SK-N-SH (cell line): Measurements from ENCODE around the gene ALOXE3. TPM values are rescaled to one million over a fixed set of nuclear protein-coding genes. Genes with fewer than 3 reads are reported as not detected.

Experiments
- CTCF ChIA-PET: fragments of 300-600, 350-600 bp; formaldehyde crosslinking; extraction: SDS; loops from one replicate; lab custom pipeline; 2021; lab: Yijun Ruan, JAX
- POLR2A ChIA-PET: fragments of 350-600 bp; sonication (Branson Sonifier 250); formaldehyde crosslinking; extraction: SDS; loops from one replicate; lab custom pipeline; 2020; ENCODE audit warnings: antibody characterized with exemption, inconsistent platforms; lab: Yijun Ruan, JAX
- DNase-seq: peaks from one replicate; pipeline ENCODE4 v3.0.0; 2012
- H2AFZ ChIP-seq: fragments of 200-600 bp; sonication (generic); 2 replicates; pipeline ENCODE4 v1.8.1; 2016; ENCODE audit warnings: antibody characterized with exemption, mild to moderate bottlenecking, low read depth
- H3F3A ChIP-seq: fragments of 200-600 bp; sonication (generic); replicated peaks from 2 replicates; pipeline ENCODE3; 2016; ENCODE audit warnings: antibody characterized with exemption, mild to moderate bottlenecking; ENCODE audit not compliant: insufficient read depth
- H3K27ac ChIP-seq, 2 experiments: fragments of 200-500 bp in 1 of 2; fragments of 200-600 bp in 1 of 2; sonication (Bioruptor generic) in 1 of 2; sonication (generic), shearing (Covaris generic) in 1 of 2; 2 replicates each; pipeline versions ENCODE4 v1.5.1 to v1.6.1; 2014 to 2016; ENCODE audit warnings: low read depth in 2 of 2, inconsistent platforms in 1 of 2, low read length in 1 of 2, mild to moderate bottlenecking in 1 of 2, mixed read lengths in 1 of 2
- H3K27me3 ChIP-seq: fragments of 200-600 bp; sonication (generic), shearing (Covaris generic); 2 replicates; pipeline ENCODE4 v1.6.1; 2016; ENCODE audit warnings: mixed run types; ENCODE audit not compliant: insufficient read depth
- H3K36me3 ChIP-seq, 2 experiments: fragments of 200-500 bp in 1 of 2; fragments of 200-600 bp in 1 of 2; sonication (Bioruptor generic) in 1 of 2; sonication (generic) in 1 of 2; replicated peaks in 1 of 2; 2 replicates each; pipeline versions ENCODE3 to v1.5.1; 2014 to 2016; ENCODE audit warnings: low read length in 1 of 2, mild to moderate bottlenecking in 1 of 2; ENCODE audit not compliant: insufficient read depth in 2 of 2, control insufficient read depth in 1 of 2
- H3K4me1 ChIP-seq, 2 experiments: fragments of 200-500 bp in 1 of 2; fragments of 200-600 bp in 1 of 2; sonication (Bioruptor generic) in 1 of 2; sonication (generic), shearing (Covaris generic) in 1 of 2; 2 replicates each; pipeline versions ENCODE4 v1.5.1 to v1.6.1; 2014 to 2016; ENCODE audit warnings: low read depth in 1 of 2, low read length in 1 of 2, mixed run types in 1 of 2; ENCODE audit not compliant: insufficient read depth in 2 of 2, control insufficient read depth in 1 of 2
- H3K4me2 ChIP-seq: fragments of 200-600 bp; sonication (generic), shearing (Covaris generic); 2 replicates; pipeline ENCODE4 v1.6.1; 2017; ENCODE audit warnings: mixed run types
- H3K4me3 ChIP-seq, 2 experiments: fragments of 200-500 bp in 1 of 2; fragments of 200-600 bp in 1 of 2; sonication (Bioruptor generic) in 1 of 2; sonication (generic), shearing (Covaris generic) in 1 of 2; 2 replicates each; pipeline versions ENCODE4 v1.5.1 to v1.8.1; 2014 to 2016; ENCODE audit warnings: low read depth in 2 of 2, inconsistent platforms in 1 of 2, low read length in 1 of 2, mild to moderate bottlenecking in 1 of 2, mixed read lengths in 1 of 2, moderate library complexity in 1 of 2
- H3K79me2 ChIP-seq: fragments of 200-600 bp; sonication (generic); 2 replicates; pipeline ENCODE4 v1.8.1; 2017; ENCODE audit warnings: mild to moderate bottlenecking; ENCODE audit not compliant: insufficient read depth
- H3K9ac ChIP-seq: fragments of 200-600 bp; sonication (generic); 2 replicates; pipeline ENCODE4 v1.6.1; 2017; ENCODE audit warnings: mixed run types
- H3K9me2 ChIP-seq: fragments of 200-600 bp; sonication (generic); 2 replicates; pipeline ENCODE4 v1.6.1; 2017; ENCODE audit warnings: mixed run types
- H3K9me3 ChIP-seq: fragments of 200-600 bp; sonication (generic); 2 replicates; pipeline ENCODE4 v1.6.1; 2017; ENCODE audit warnings: mixed run types, mild to moderate bottlenecking, moderate library complexity
- H4K20me1 ChIP-seq: fragments of 200-600 bp; sonication (generic); 2 replicates; pipeline ENCODE4 v1.6.1; 2017; ENCODE audit warnings: mild to moderate bottlenecking, mixed run types; ENCODE audit not compliant: insufficient read depth
- EZH2phosphoT487 ChIP-seq: fragments of 200-600 bp; sonication (generic); IDR thresholded peaks from 2 replicates; pipeline ENCODE4 v1.6.1; 2017; ENCODE audit warnings: low read depth, mixed run types, mild to moderate bottlenecking, antibody characterized with exemption, moderate library complexity, borderline replicate concordance
- GABPA ChIP-seq: IDR thresholded peaks from 2 replicates; pipeline ENCODE4 v1.4.0; 2012; ENCODE audit warnings: low read depth, mild to moderate bottlenecking
- NFIC ChIP-seq: IDR thresholded peaks from 2 replicates; pipeline ENCODE4 v1.4.0; 2012; ENCODE audit warnings: borderline replicate concordance
- POLR2AphosphoS5 ChIP-seq: IDR thresholded peaks from 2 replicates; pipeline ENCODE4 v1.6.1; 2012; ENCODE audit warnings: low read depth, low read length
- RXRA ChIP-seq: IDR thresholded peaks from 2 replicates; pipeline ENCODE4 v1.4.0; 2012; ENCODE audit warnings: low read depth, mild to moderate bottlenecking, borderline replicate concordance
- TCF12 ChIP-seq: IDR thresholded peaks from 2 replicates; pipeline ENCODE4 v1.4.0; 2012
- WGBS: methylation state at CpG from one replicate; pipeline ENCODE4 v1.1.6; 2017; ENCODE audit warnings: low lambda C conversion rate; 5-methylcytosine and 5-hydroxymethylcytosine counted together
- polyA plus RNA-seq, 3 experiments: library from polyadenylated mRNA; depleted of rRNA; stranded (reverse); fragments of >200 nt; gene quantifications; 2 replicates each; pipeline ENCODE4 v1.2.3, GENCODE V29; 2012
- TF ChIP-seq, protein P1 (sequence below): fragments of 150-350 bp; IDR thresholded peaks from 2 replicates; pipeline ENCODE4 v1.6.1; 2016; ENCODE audit warnings: mild to moderate bottlenecking, low read depth, low read length
- TF ChIP-seq, protein P2 (sequence below): fragments of 200-600 bp; sonication (generic); IDR thresholded peaks from 2 replicates; pipeline ENCODE4 v1.6.1; 2017; ENCODE audit warnings: antibody characterized with exemption, mild to moderate bottlenecking, moderate library complexity

The ALOXE3 gene
- polyA plus RNA-seq, 1 of the 3 experiments (the other 2 are of a cell fraction), result 0.46 TPM

DNA sequence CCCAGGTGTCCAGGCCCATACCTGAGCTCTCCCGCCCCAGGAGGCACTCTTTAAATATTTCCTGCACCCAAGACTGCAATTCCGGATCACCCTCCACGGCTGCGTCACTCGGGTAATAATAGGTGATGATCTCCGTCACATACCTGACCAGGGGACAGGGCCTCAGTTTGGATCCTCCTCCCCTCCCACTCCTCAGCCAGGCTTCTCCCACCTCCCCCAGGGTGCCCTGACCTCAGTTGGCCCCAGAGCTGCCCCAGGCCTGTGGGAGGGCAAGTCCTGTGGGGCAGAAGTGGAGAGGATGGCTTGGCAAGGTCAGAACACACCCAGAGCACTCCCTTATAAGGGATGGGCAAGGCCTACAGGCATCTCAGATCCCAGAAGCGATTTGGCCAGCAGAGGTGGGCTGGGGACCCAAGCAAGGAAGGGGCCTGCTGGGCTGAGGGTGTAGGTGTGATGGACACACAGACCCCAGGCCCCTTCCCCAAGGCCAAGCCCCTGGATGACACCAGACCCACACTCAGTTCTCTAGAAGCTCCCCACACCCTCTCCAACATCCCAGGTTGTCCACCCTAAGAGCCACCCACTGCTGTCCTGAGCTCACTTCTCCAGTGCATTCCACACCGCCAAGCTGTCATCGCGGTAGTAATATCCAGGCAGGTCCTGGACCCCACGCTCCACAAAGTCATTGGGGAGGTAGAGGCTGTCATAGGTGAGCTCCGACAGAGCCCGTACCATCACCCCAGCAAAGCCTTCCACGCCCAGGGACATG is 42.6 kb downstream of the ALOXE3 start:
- TF ChIP-seq EZH2phosphoT487 (no peak), NFIC (no peak), POLR2AphosphoS5 (no peak), RXRA (no peak), GABPA (no peak)
- TF ChIP-seq, protein P1, sequence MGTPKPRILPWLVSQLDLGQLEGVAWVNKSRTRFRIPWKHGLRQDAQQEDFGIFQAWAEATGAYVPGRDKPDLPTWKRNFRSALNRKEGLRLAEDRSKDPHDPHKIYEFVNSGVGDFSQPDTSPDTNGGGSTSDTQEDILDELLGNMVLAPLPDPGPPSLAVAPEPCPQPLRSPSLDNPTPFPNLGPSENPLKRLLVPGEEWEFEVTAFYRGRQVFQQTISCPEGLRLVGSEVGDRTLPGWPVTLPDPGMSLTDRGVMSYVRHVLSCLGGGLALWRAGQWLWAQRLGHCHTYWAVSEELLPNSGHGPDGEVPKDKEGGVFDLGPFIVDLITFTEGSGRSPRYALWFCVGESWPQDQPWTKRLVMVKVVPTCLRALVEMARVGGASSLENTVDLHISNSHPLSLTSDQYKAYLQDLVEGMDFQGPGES, result no peak
- TF ChIP-seq, protein P2, sequence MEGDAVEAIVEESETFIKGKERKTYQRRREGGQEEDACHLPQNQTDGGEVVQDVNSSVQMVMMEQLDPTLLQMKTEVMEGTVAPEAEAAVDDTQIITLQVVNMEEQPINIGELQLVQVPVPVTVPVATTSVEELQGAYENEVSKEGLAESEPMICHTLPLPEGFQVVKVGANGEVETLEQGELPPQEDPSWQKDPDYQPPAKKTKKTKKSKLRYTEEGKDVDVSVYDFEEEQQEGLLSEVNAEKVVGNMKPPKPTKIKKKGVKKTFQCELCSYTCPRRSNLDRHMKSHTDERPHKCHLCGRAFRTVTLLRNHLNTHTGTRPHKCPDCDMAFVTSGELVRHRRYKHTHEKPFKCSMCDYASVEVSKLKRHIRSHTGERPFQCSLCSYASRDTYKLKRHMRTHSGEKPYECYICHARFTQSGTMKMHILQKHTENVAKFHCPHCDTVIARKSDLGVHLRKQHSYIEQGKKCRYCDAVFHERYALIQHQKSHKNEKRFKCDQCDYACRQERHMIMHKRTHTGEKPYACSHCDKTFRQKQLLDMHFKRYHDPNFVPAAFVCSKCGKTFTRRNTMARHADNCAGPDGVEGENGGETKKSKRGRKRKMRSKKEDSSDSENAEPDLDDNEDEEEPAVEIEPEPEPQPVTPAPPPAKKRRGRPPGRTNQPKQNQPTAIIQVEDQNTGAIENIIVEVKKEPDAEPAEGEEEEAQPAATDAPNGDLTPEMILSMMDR, result no peak
- no peaks in the 10 kb centered on the region for H3K79me2 ChIP-seq
- H3K9me3 ChIP-seq, result no peaks in the 10 kb centered on the region
- no peaks in the 10 kb centered on the region for H3K36me3 ChIP-seq
- H3K27me3 ChIP-seq, result peaks cover 56% of the 10 kb centered on the region
- H3K9me2 ChIP-seq, result no peaks in the 10 kb centered on the region
- ChIA-PET POLR2A (no interaction called here), CTCF (interaction anchor here (0.6 to 20.8 kb wide), 10 partner anchors 10 to 400 kb away, joined by 3 to 390 read pairs (median 20); partner anchors contain the start of genes ALOX12B and ALOXE3)
- H2AFZ ChIP-seq, result no peak overlapping the region
- H3K4me3 ChIP-seq, result no peak overlapping the region
- H3K9ac ChIP-seq, result no peak overlapping the region
- no peak overlapping the region for H3K27ac ChIP-seq
- WGBS, result 75% methylated on average over 10 of the region's 14 CpGs
- H3K4me2 ChIP-seq, result no peak overlapping the region
- no peak for DNase-seq
- no peaks in the 10 kb centered on the region for H4K20me1 ChIP-seq
- no peaks in the 10 kb centered on the region for H3F3A ChIP-seq
- H3K4me1 ChIP-seq, result peaks cover 0 to 14% of the 10 kb centered on the region in 2 experiments; a peak in 1 of 4 replicates

DNA sequence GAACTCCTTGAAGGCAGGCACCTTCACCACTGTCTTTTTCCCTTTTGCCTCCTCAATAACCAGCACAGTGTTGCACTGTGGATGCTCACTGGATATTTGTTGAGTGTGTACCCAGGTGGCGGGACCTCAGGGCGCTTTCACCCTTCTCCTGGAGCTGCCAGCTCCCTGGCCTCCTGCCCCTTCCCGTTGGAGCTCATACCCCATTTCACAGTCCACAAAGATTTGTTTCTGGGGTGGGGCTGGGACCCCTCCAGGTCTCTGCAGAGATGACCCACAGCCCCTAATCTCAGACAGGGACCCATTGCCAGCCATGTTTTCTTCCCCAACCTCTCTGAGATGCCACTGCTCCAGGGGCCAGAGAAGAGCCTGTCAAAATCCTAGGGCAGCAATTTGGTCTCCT is 43.2 kb downstream of the ALOXE3 start:
- Histone ChIP-seq H3K36me3 (no peaks in the 10 kb centered on the region), H3K9me2 (no peaks in the 10 kb centered on the region), H4K20me1 (no peaks in the 10 kb centered on the region), H3K27me3 (peaks cover 60% of the 10 kb centered on the region), H2AFZ (no peak overlapping the region), H3K9me3 (no peaks in the 10 kb centered on the region), H3K27ac (no peak overlapping the region), H3F3A (no peaks in the 10 kb centered on the region), H3K9ac (no peak overlapping the region), H3K4me2 (no peak overlapping the region), H3K79me2 (no peaks in the 10 kb centered on the region), H3K4me1 (peaks cover 0 to 14% of the 10 kb centered on the region in 2 experiments; a peak in 1 of 4 replicates), H3K4me3 (no peak overlapping the region)
- DNase-seq, result no peak
- 74% methylated on average over 3 of the region's 3 CpGs for WGBS
- ChIA-PET CTCF (interaction anchor here (0.6 to 20.8 kb wide), 14 partner anchors 9 to 331 kb away, joined by 3 to 390 read pairs (median 12); partner anchors contain the start of genes ALOX12B and ALOXE3), POLR2A (no interaction called here)
- TF ChIP-seq TCF12, result no peak
- TF ChIP-seq, protein P1, result no peak
